Prostate gland (tissue), 2 donors: ENCODE data around the gene MCC. TPM values are rescaled to one million over a fixed set of nuclear protein-coding genes. Genes with fewer than 3 reads are reported as not detected.

Experiments
- DNase-seq: peaks from one replicate; pipeline ENCODE4 v3.0.0-alpha.2; 2019; ENCODE audit warnings: low spot score
- H3K27ac ChIP-seq, 2 donors: fragments of 200-600 bp; sonication (generic); 2 replicates each; pipeline ENCODE4 v1.5.1; 2017 to 2019
- H3K27me3 ChIP-seq: fragments of 200-600 bp; sonication (generic); replicated peaks from 2 replicates; pipeline ENCODE4 v1.5.1; 2019; ENCODE audit not compliant: insufficient read depth
- H3K36me3 ChIP-seq, 2 donors: fragments of 200-600 bp; sonication (generic); 1 replicate in 1 of 2; 2 replicates in 1 of 2; pipeline versions ENCODE4 v1.5.1 to v1.8.1; 2017 to 2019
- H3K4me1 ChIP-seq: fragments of 200-600 bp; sonication (generic); replicated peaks from 2 replicates; pipeline ENCODE4 v1.5.1; 2019
- H3K4me3 ChIP-seq, 2 donors: fragments of 200-600 bp; sonication (generic); 2 replicates each; pipeline ENCODE4 v1.5.1; 2017 to 2019
- H3K9me3 ChIP-seq: fragments of 200-600 bp; sonication (generic); 2 replicates; pipeline ENCODE4 v1.5.1; 2017
- POLR2A ChIP-seq: fragments of 450-650 bp; IDR thresholded peaks from one replicate; pipeline ENCODE4 v1.6.1; 2016; ENCODE audit warnings: antibody characterized with exemption, mild to moderate bottlenecking
- POLR2AphosphoS5 ChIP-seq: sonication (generic); formaldehyde crosslinking; IDR thresholded peaks from one replicate; pipeline ENCODE4 v1.6.1; 2017; ENCODE audit warnings: antibody characterized with exemption
- WGBS: methylation state at CpG from one replicate; pipeline ENCODE4 v1.1.5; 2018; 5-methylcytosine and 5-hydroxymethylcytosine counted together
- intact Hi-C: fragments of 100-400 bp; cut with DNase I; formaldehyde crosslinking; loops from one replicate; pipeline ENCODE4 v1.14.2; 2022
- total RNA-seq, 2 donors: library from RNA; depleted of rRNA; stranded (reverse); fragments of >200 nt; gene quantifications; one replicate each; pipeline ENCODE4 v1.1.0, GENCODE V29; 2016
- TF ChIP-seq, protein P1 (sequence below), 4 experiments: fragments of 200-600 bp in 2 of 4; fragments of 450-650 bp in 2 of 4; sonication (generic) in 2 of 4; IDR thresholded peaks; 1 replicate in 3 of 4; 2 replicates in 1 of 4; pipeline ENCODE4 v1.5.1; 2016 to 2019; ENCODE audit warnings: antibody characterized with exemption in 4 of 4, mild to moderate bottlenecking in 2 of 4, moderate library complexity in 2 of 4

The MCC gene
- total RNA-seq, 2 donors from 2014 or later = 41.5 to 54.1 TPM

- 32% methylated on average over 5 of the region's 5 CpGs for WGBS
- Histone ChIP-seq H3K4me3 (no peak overlapping the region), H3K9me3 (no peaks in the 10 kb centered on the region), H3K27me3 (no peaks in the 10 kb centered on the region), H3K36me3 (no peaks in the 10 kb centered on the region), H3K4me1 (no peaks in the 10 kb centered on the region), H3K27ac (no peak overlapping the region)
- no peak for DNase-seq
- intact Hi-C loops = no loop called here
- TF ChIP-seq, protein P1, sequence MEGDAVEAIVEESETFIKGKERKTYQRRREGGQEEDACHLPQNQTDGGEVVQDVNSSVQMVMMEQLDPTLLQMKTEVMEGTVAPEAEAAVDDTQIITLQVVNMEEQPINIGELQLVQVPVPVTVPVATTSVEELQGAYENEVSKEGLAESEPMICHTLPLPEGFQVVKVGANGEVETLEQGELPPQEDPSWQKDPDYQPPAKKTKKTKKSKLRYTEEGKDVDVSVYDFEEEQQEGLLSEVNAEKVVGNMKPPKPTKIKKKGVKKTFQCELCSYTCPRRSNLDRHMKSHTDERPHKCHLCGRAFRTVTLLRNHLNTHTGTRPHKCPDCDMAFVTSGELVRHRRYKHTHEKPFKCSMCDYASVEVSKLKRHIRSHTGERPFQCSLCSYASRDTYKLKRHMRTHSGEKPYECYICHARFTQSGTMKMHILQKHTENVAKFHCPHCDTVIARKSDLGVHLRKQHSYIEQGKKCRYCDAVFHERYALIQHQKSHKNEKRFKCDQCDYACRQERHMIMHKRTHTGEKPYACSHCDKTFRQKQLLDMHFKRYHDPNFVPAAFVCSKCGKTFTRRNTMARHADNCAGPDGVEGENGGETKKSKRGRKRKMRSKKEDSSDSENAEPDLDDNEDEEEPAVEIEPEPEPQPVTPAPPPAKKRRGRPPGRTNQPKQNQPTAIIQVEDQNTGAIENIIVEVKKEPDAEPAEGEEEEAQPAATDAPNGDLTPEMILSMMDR (IDR thresholded peaks at IDR 0.05) = no peak
- no peak for TF ChIP-seq POLR2A
- no peak for TF ChIP-seq POLR2AphosphoS5
These were observed 286.5 kb downstream of the MCC start for GRCh38 chr5:113201715-113202114.

- intact Hi-C loops = no loop called here
- WGBS = 67% methylated on average over 5 of the region's 5 CpGs
- H3K4me1 ChIP-seq = no peaks in the 10 kb centered on the region
These were observed 288.9 kb downstream of the MCC start for GRCh38 chr5:113199122-113199905.

GRCh38 chr5:113197456-113198200 lies 290.6 kb downstream of the MCC start:
- no peak overlapping the region for H3K4me3 ChIP-seq
- intact Hi-C loops = no loop called here
- 98% methylated on average over 7 of the region's 7 CpGs for WGBS
- H3K9me3 ChIP-seq = no peaks in the 10 kb centered on the region
- no peaks in the 10 kb centered on the region for H3K4me1 ChIP-seq
- no peak for TF ChIP-seq POLR2AphosphoS5
- no peak for TF ChIP-seq POLR2A
- TF ChIP-seq, protein P1 (IDR thresholded peaks at IDR 0.05) = no peak
- H3K27me3 ChIP-seq = no peaks in the 10 kb centered on the region
- no peak for DNase-seq
- H3K27ac ChIP-seq = no peak overlapping the region
- H3K36me3 ChIP-seq = no peaks in the 10 kb centered on the region

More at GRCh38 chr5:113199122-113199905, 288.9 kb downstream of the MCC start:
- Histone ChIP-seq H3K36me3 (no peaks in the 10 kb centered on the region), H3K9me3 (no peaks in the 10 kb centered on the region), H3K27ac (no peak overlapping the region), H3K4me3 (no peak overlapping the region), H3K27me3 (no peaks in the 10 kb centered on the region)
- no peak for DNase-seq
- TF ChIP-seq POLR2A (no peak), POLR2AphosphoS5 (no peak)
- TF ChIP-seq, protein P1 (IDR thresholded peaks at IDR 0.05) = no peak

GRCh38 chr5:113195771-113196170 lies 292.5 kb downstream of the MCC start:
- whole genome bisulfite sequencing = 85% methylated on average over 4 of the region's 4 CpGs

More at GRCh38 chr5:113195771-113196170, 292.5 kb downstream of the MCC start:
- H3K27me3 ChIP-seq = no peaks in the 10 kb centered on the region
- H3K9me3 ChIP-seq = no peaks in the 10 kb centered on the region
- H3K4me1 ChIP-seq = no peaks in the 10 kb centered on the region
- no peak for TF ChIP-seq POLR2AphosphoS5
- TF ChIP-seq POLR2A = no peak
- TF ChIP-seq, protein P1 (IDR thresholded peaks at IDR 0.05) = no peak
- H3K4me3 ChIP-seq = no peak overlapping the region
- H3K27ac ChIP-seq = no peak overlapping the region
- DNase-seq = no peak
- intact Hi-C loops = no loop called here
- no peaks in the 10 kb centered on the region for H3K36me3 ChIP-seq
